Heart left ventricle (tissue), 13 donors: ENCODE results near the gene PRAMEF2.
"Not testable (repeated sequence)": the region's sequence is repeated elsewhere in the genome, so short reads cannot be mapped to it uniquely, and the experiment has no call there.

Source experiments
- POLR2A ChIP-seq, 2 donors: fragments of 450-650 bp; IDR thresholded peaks; one replicate each; pipeline ENCODE4 v1.6.1; 2017; ENCODE audit warnings: antibody characterized with exemption in 2 of 2, mild to moderate bottlenecking in 2 of 2, moderate library complexity in 2 of 2
- TF ChIP-seq, protein P1 (sequence below), 12 donors: fragments of 200-600 bp; sonication (generic) in 4 of 12; IDR thresholded peaks; one replicate each; pipeline versions ENCODE4 v1.5.0 to v1.8.0; 2018 to 2022; ENCODE audit warnings: antibody characterized with exemption in 12 of 12, mild to moderate bottlenecking in 5 of 12
- donor health status: ischemic (EF 13 %, LVEDD 7.1; RV severe dilation, severe dysfunction).
- donor health status: DM: no; HTN: yes; CAD: no.
- donor health status: DM: no; HTN: no; CAD: no.
- donor health status: ischemic (EF 25% LVEDD 6.9; RV normal size, moderate dysfunction).
- donor health status: ischemic (EF 25% LVEDD 5.7; RV mildly dilated, moderate dysfunction).
- donor health status: ischemic (EF 35%, LVEDD 5.7; RV mildly dilated, moderate dysfunction).
- donor health status: nonischemic (EF 11% LVEDD 7.7; RV severe dilation, severe dysfunction).
- donor health status: DM: yes; HTN: yes; CAD: no.
- donor health status: PGD.
- donor health status: ischemic (EF 29% LVEDD 5.4; RV normal size, mild dysfunction).
- donor health status: nonischemic (EF 23%, LVEDD 6.1; RV moderate dilation, normal function).

- TF ChIP-seq POLR2A (IDR thresholded peaks at IDR 0.05), result not testable (repeated sequence)
- TF ChIP-seq, protein P1, sequence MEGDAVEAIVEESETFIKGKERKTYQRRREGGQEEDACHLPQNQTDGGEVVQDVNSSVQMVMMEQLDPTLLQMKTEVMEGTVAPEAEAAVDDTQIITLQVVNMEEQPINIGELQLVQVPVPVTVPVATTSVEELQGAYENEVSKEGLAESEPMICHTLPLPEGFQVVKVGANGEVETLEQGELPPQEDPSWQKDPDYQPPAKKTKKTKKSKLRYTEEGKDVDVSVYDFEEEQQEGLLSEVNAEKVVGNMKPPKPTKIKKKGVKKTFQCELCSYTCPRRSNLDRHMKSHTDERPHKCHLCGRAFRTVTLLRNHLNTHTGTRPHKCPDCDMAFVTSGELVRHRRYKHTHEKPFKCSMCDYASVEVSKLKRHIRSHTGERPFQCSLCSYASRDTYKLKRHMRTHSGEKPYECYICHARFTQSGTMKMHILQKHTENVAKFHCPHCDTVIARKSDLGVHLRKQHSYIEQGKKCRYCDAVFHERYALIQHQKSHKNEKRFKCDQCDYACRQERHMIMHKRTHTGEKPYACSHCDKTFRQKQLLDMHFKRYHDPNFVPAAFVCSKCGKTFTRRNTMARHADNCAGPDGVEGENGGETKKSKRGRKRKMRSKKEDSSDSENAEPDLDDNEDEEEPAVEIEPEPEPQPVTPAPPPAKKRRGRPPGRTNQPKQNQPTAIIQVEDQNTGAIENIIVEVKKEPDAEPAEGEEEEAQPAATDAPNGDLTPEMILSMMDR (IDR thresholded peaks at IDR 0.05), result not testable (repeated sequence)
These were observed 6.4 kb downstream of the PRAMEF2 start for GRCh38 chr1:12863131-12863880.
